ENCODE data around the gene AMBRA1.

AMBRA1 gene

GRCh38 chr11:46577058-46577457 is 16.8 kb downstream of the AMBRA1 start:
- DNase-seq (ENCODE audit: low read depth): no peak

GRCh38 chr11:46574656-46575055 is 19.2 kb downstream of the AMBRA1 start:
- DNase-seq (ENCODE audit: low read depth): no peak

- no peak for DNase-seq (ENCODE audit: low read depth)
These were observed 22.9 kb downstream of the AMBRA1 start for GRCh38 chr11:46570790-46571398.

- DNase-seq (ENCODE audit: low read depth): no peak
These were observed 28.5 kb downstream of the AMBRA1 start for GRCh38 chr11:46565232-46565840.

GRCh38 chr11:46564459-46564858 is 29.4 kb downstream of the AMBRA1 start:
- no peak for DNase-seq (ENCODE audit: low read depth)

GRCh38 chr11:46562527-46562926 is 31.3 kb downstream of the AMBRA1 start:
- no peak for DNase-seq (ENCODE audit: low read depth)

- no peak for DNase-seq (ENCODE audit: low read depth)
These were observed 33.4 kb downstream of the AMBRA1 start for GRCh38 chr11:46560300-46560991.

GRCh38 chr11:46559815-46560214 is 34.0 kb downstream of the AMBRA1 start:
- no peak for DNase-seq (ENCODE audit: low read depth)

GRCh38 chr11:46557684-46558151 is 36.1 kb downstream of the AMBRA1 start:
- DNase-seq (ENCODE audit: low read depth): no peak

- DNase-seq (ENCODE audit: low read depth): no peak
These were observed 38.4 kb downstream of the AMBRA1 start for GRCh38 chr11:46555267-46556054.

GRCh38 chr11:46554213-46555147 is 39.3 kb downstream of the AMBRA1 start:
- DNase-seq (ENCODE audit: low read depth): no peak

GRCh38 chr11:46553814-46554212 is 40.0 kb downstream of the AMBRA1 start:
- no peak for DNase-seq (ENCODE audit: low read depth)

- DNase-seq (ENCODE audit: low read depth): no peak
These were observed 42.6 kb downstream of the AMBRA1 start for GRCh38 chr11:46551261-46551660.

- no peak for DNase-seq (ENCODE audit: low read depth)
These were observed 46.2 kb downstream of the AMBRA1 start for GRCh38 chr11:46547579-46547978.

GRCh38 chr11:46543564-46543963 is 50.3 kb downstream of the AMBRA1 start:
- no peak for DNase-seq (ENCODE audit: low read depth)

GRCh38 chr11:46541593-46542371 is 52.0 kb downstream of the AMBRA1 start:
- no peak for DNase-seq (ENCODE audit: low read depth)

GRCh38 chr11:46540807-46541206 is 53.0 kb downstream of the AMBRA1 start:
- no peak for DNase-seq (ENCODE audit: low read depth)

GRCh38 chr11:46537537-46538295 is 56.1 kb downstream of the AMBRA1 start:
- DNase-seq (ENCODE audit: low read depth): peak; percentile 28

GRCh38 chr11:46537121-46537520 is 56.7 kb downstream of the AMBRA1 start:
- DNase-seq (ENCODE audit: low read depth): no peak

- no peak for DNase-seq (ENCODE audit: low read depth)
These were observed 58.1 kb downstream of the AMBRA1 start for GRCh38 chr11:46535688-46536087.
